Lower leg skin (tissue), 3 donors: ENCODE results near the gene ARHGAP5.

Experiments used
- CTCF ChIP-seq, 3 donors: fragments of 450-650 bp; IDR thresholded peaks; one replicate each; pipeline ENCODE4 v1.5.1; 2016; ENCODE audit warnings: antibody characterized with exemption in 3 of 3, mild to moderate bottlenecking in 3 of 3, moderate library complexity in 2 of 3
- POLR2A ChIP-seq, 2 donors: fragments of 450-650 bp; IDR thresholded peaks; one replicate each; pipeline ENCODE4 v1.6.1; 2016 to 2017; ENCODE audit warnings: antibody characterized with exemption in 2 of 2, mild to moderate bottlenecking in 1 of 2, moderate library complexity in 1 of 2

DNA sequence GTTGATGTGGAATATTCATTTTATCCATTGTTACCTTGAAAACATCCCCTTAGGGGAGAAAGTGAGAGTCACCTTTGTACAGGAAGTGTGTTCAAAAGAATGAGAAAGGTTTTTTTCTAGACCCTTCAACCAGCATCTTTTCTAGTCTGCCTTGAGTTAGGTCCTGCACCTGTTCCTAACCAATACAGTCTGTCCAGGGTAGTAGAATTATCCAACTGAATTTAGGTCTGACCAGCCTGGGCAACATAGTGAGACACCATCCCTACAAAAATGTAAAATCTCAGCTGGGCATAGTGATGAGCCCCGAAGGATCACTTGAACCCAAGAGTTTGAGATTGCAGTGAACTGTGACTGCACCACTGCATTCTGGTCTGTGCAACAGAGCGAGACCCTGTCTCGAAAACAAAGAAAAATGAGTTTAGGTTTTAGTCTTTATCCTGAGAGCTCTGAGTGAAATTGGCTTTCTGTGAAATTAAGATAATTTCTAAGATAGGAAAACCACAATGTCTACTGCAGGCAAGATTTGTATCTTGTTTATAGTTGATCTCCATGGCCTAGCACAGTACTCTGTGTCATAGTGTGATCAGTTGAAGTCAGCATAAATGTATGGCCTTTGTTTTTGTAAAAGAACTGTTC is 25.2 kb downstream of the ARHGAP5 start:
- TF ChIP-seq CTCF (IDR thresholded peaks at IDR 0.05) (no peak), POLR2A (IDR thresholded peaks at IDR 0.05) (no peak)
